Kidney epithelial cell (primary cell): Measurements from ENCODE around the gene PPP1R2. TPM values are rescaled to one million over a fixed set of nuclear protein-coding genes. Genes with fewer than 3 reads are reported as not detected.

Experiments
- DNase-seq: peaks from one replicate; pipeline ENCODE4 v3.0.0-alpha.2; 2010; ENCODE audit warnings: low read depth
- H3K27me3 ChIP-seq: 2 replicates; pipeline ENCODE4 v1.6.0; 2011; ENCODE audit warnings: low read length; ENCODE audit not compliant: control insufficient read depth, insufficient read depth
- H3K36me3 ChIP-seq: 2 replicates; pipeline ENCODE4 v1.5.1; 2011; ENCODE audit warnings: low read length; ENCODE audit not compliant: control insufficient read depth, insufficient read depth
- H3K4me3 ChIP-seq: 2 replicates; pipeline ENCODE4 v1.5.1; 2011; ENCODE audit warnings: low read depth, mild to moderate bottlenecking, control low read depth, low read length
- total RNA-seq: library from RNA; depleted of rRNA; stranded (reverse); fragments of >200 nt; gene quantifications from 2 replicates; pipeline ENCODE4 v1.2.3, GENCODE V29; 2015
- TF ChIP-seq, protein P1 (sequence below): IDR thresholded peaks from 2 replicates; pipeline ENCODE4 v1.5.1; 2011; ENCODE audit warnings: mild to moderate bottlenecking, moderate library complexity, low read length, control low read depth, inconsistent platforms; ENCODE audit not compliant: insufficient read depth, poor library complexity, severe bottlenecking

PPP1R2 gene
- total RNA-seq, 1 donor from 2014 or later: 50.8 TPM

- no peak overlapping the region for H3K4me3 ChIP-seq
- H3K36me3 ChIP-seq: no peaks in the 10 kb centered on the region
- no peak for DNase-seq
- TF ChIP-seq, protein P1, sequence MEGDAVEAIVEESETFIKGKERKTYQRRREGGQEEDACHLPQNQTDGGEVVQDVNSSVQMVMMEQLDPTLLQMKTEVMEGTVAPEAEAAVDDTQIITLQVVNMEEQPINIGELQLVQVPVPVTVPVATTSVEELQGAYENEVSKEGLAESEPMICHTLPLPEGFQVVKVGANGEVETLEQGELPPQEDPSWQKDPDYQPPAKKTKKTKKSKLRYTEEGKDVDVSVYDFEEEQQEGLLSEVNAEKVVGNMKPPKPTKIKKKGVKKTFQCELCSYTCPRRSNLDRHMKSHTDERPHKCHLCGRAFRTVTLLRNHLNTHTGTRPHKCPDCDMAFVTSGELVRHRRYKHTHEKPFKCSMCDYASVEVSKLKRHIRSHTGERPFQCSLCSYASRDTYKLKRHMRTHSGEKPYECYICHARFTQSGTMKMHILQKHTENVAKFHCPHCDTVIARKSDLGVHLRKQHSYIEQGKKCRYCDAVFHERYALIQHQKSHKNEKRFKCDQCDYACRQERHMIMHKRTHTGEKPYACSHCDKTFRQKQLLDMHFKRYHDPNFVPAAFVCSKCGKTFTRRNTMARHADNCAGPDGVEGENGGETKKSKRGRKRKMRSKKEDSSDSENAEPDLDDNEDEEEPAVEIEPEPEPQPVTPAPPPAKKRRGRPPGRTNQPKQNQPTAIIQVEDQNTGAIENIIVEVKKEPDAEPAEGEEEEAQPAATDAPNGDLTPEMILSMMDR: no peak
- H3K27me3 ChIP-seq: no peaks in the 10 kb centered on the region
These were observed 41.4 kb upstream of the PPP1R2 start for GRCh38 chr3:195584543-195584870.

DNA sequence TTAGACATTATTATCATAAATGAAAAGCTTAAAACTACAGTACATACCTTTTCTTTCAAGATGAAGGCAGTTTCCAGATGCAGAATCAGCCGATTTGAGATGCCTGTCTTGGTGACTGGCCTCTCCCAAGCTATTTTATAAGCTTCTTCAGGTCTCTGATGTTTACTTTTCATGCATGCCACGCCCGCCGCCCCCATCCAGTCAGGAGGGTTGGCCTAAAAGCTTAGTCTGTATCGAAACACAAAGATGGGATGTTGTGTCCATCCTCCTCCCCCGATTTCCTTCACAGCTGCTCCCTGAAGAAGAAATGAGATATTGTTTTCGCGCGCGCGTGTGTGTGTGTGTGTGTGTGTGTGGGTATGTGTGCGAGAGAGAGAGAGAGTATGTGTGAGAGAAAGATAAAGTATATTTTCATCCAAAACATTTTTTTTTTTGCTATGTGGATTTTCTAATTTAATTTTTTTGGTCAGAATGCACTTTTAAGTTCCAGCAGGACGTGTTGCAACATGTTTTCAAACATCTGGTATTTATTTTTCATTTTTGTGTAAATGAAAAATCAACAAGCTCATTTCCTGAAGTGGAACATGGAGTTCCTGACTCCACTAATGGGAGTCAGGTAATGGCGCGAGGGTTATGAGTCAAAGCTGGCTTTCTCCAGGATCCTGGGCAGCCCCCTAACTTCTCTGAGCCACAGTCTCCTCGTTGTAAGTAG is 40.9 kb upstream of the PPP1R2 start, which contains the start of gene APOD:
Gene APOD (minus strand): TSS at position 110 of the 712 bp plus-strand sequence. CDS start 4,479 bp downstream, outside the sequence.
- Histone ChIP-seq H3K27me3 (no peaks in the 10 kb centered on the region), H3K4me3 (no peak within 1 kb of the TSS), H3K36me3 (no peaks in the 10 kb centered on the region)
- no peak for DNase-seq
- TF ChIP-seq, protein P1: no peak

- TF ChIP-seq, protein P1: no peak
- H3K36me3 ChIP-seq: no peaks in the 10 kb centered on the region
- peaks cover 2% of the 10 kb centered on the region for H3K27me3 ChIP-seq
- H3K4me3 ChIP-seq: no peak overlapping the region
- DNase-seq: no peak
These were observed 39.8 kb upstream of the PPP1R2 start for GRCh38 chr3:195582947-195583346.

GRCh38 chr3:195580744-195581443 is 37.8 kb upstream of the PPP1R2 start:
- Histone ChIP-seq H3K36me3 (no peaks in the 10 kb centered on the region), H3K4me3 (no peak overlapping the region), H3K27me3 (peaks cover 2% of the 10 kb centered on the region)
- peak; percentile 7 for DNase-seq
- TF ChIP-seq, protein P1: no peak

DNA sequence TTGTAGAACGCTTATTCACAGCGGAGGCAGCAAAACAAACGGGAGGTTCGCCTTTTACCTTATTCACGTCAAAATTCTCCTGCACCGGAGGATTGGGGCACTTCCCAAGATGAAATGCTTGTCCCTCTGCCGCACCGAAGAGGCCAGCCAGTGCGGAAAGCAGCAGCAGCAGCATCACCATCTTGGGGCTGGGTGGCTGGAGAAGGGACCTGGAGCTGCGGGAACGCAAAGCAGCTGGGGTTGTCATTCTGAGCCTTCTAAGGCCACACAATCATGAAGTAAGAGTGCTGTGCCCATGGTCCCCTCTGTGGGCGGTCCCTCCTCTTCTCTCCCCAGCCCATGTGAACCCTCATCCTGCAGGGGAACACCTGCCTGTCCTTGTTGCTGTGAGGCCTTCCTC is 36.2 kb upstream of the PPP1R2 start:
- TF ChIP-seq, protein P1: no peak
- no peak for DNase-seq
- H3K36me3 ChIP-seq: no peaks in the 10 kb centered on the region
- H3K4me3 ChIP-seq: no peak overlapping the region
- H3K27me3 ChIP-seq: peaks cover 2% of the 10 kb centered on the region
